Temporal lobe (tissue), 2 donors: ENCODE measurements around the gene ATG14. TPM values are rescaled to one million over a fixed set of nuclear protein-coding genes. Genes with fewer than 3 reads are reported as not detected.

Experiments used
- small RNA-seq: library from RNA; depleted of rRNA; stranded (forward); fragments of <200 nt; gene quantifications from one replicate; pipeline ENCODE3, GENCODE V24; 2014; ENCODE audit warnings: low replicate concordance
- total RNA-seq: library from RNA; depleted of rRNA; stranded (reverse); fragments of >200 nt; gene quantifications from one replicate; pipeline ENCODE4 v1.2.3, GENCODE V29; 2014

ATG14 gene
- total RNA-seq, 1 donor from 2014 or later, result 17.9 TPM

Small RNAs within 50 kb of the gene (small RNA-seq; reads per million reads assigned to genes)
- not detected for gene AL356801.1

Other genes starting within 250 kb of the ATG14 start
- 3.9 TPM for gene DLGAP5, start 220.2 kb downstream of the ATG14 start, total RNA-seq
- 29.0 TPM for gene FBXO34, start 140.4 kb downstream of the ATG14 start, total RNA-seq
- not detected for gene TBPL2, start 28.8 kb upstream of the ATG14 start, total RNA-seq
- 66.6 TPM for gene KTN1, start 168.4 kb upstream of the ATG14 start, total RNA-seq